ENCODE data around the gene CDIPT.
"Not testable (repeated sequence)": the region's sequence is repeated elsewhere in the genome, so short reads cannot be mapped to it uniquely, and the experiment has no call there.

Gene CDIPT

DNA sequence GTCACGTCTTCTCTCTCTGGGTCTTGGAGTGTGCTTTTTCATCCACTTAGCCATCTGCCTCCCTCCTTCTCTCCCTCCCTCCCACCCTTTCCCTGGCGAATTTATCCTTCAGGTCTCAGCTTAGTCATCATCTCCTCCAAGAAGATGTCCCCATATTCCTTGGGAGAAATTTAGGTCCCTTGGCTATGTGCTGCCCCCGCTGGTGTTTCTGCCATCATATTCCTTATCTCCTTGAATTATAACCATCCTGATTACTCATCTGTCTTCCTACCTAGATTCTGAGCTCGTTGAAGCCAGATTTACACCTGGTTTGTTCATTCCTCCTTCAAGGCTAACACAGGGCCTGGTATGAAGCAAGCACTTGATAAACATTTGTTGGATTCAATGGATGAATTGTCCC lies 31.3 kb upstream of the CDIPT start:
- no peak for DNase-seq

DNA sequence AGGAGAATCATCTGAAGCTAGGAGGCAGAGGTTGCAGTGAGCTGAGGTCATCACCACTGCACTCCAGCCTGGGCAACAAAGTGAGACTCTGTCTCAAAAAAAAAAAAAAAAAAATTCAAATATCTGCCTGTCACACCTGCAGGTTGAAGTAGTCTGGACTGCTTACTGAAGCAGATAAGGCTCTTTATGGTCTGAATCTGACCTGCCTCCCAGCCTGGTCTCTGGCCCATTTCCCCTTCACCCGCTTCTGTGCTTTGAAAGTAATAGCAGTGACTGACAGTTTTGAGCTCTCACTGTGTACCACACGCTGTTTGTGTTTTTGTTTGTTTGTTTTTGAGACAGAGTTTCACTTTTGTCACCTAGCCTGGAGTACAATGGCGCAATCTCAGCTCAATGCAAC lies 30.5 kb upstream of the CDIPT start:
- no peak for DNase-seq

DNA sequence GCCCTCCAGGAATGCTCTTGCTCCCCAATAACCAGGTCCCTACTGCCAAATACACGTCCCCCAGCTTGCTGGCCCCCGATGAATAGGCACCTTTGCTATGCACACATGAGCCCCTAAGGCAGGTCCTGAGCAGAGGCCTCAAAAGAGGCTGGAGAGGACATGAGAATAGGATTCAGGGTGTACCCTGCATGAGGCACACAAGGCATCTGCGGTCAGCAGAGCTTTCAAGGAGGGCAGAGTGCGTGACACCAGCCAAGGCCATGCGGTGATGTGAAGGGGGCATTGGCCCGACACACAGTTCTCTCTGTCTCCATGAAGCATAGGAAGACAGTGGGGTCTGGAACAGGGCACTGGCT lies 29.4 kb upstream of the CDIPT start:
- DNase-seq, result no peak

DNA sequence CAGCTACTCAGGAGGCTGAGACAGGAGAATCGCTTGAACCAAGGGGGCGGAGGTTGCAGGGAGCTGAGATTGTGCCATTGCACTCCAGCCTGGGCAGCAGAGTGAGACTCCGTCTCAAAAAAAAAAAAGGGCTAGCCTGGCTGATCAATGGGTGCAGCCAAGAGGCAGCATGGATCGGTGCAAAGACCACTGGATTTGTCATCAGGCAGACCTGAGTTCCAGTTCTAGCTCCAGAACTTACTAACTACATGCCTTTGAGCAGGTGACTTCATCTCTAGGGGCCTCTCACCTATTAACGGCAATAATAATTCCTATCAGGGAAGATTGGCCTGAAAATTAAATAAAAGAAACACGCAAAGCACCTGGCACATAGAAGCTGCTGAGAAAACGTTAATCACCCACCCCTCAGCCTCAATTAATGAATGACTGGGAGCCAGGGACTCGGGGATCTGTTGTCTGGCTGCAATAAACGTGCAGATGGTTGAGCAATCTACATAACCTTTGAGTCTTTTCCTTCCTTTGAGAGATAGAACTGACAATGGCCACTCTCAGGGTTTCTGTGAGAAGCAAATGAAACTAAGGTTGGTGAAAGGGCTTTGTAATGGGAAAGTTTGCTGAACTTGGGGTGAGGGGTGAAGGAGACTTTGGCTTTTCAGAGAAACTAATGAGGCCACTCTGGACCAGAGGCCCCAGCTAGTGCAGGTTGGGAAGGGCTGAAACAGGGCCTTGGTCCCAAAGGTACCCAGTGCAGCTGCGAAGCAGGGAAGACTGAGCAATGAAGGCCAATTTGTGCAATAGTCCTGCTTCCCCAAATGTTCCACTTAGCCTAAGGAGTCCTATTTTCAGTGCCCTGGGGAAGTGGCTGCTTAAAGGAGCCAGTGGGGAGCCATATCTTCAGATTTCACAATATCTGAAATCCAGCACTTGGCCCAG lies 28.8 kb upstream of the CDIPT start:
- DNase-seq, result no peak

DNA sequence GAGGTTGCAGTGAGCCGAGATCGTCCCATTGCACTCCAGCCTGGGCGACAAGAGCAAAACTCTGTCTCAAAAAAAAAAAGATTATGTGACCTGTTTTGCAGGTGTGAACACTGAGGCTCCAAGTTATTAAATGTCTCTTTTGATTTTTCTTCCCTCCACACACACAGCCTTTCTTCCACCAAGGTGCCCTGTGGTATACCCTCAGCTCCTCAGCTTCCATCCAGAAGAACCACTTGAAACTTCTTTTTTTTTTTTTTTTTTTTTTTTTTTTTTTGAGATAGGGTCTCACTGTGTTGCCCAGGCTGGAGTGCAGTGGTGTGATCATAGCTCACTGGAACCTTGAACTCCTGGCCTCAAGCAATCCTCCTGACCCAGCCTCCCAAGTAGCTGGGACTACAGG lies 26.3 kb upstream of the CDIPT start:
- not testable (repeated sequence) for DNase-seq

DNA sequence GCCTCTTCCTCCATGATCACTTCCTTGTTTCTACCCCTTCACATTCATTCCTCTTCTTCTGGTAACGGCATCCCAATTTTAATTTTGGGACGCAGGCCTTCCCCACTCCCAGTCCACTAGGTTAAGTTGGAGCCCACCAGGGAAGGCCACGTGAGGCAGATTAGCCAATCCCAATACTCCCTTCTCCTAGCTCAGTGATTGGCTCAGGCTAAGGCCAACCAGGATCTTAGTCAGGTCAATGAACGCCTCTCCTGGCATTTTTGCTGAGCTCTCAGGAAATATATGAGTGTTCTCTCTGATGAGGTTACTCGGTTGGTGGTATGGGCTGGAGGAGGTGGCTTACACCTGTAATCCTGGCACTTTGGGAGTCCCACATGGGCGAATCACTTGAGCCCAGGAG lies 21.0 kb upstream of the CDIPT start:
- no peak for DNase-seq

DNA sequence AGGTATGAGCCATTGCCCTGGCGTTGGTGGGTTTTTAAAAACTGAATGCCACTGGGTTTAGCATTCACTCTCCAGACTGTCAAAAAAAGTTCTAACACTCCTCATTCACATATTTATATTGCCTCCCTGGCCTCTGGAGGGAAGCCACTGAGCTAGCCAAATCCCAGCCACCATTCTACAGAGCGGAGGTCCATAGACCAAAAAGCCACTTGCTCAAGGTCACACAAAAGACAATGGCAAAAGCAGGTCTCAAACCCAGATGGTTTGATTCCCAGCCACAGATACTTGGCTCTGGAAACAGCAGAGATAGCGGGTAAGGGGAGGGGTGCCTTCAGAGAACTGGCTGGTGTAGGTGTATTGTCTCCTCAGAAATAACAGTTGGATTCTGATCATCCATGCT lies 18.0 kb upstream of the CDIPT start:
- DNase-seq, result no peak

DNA sequence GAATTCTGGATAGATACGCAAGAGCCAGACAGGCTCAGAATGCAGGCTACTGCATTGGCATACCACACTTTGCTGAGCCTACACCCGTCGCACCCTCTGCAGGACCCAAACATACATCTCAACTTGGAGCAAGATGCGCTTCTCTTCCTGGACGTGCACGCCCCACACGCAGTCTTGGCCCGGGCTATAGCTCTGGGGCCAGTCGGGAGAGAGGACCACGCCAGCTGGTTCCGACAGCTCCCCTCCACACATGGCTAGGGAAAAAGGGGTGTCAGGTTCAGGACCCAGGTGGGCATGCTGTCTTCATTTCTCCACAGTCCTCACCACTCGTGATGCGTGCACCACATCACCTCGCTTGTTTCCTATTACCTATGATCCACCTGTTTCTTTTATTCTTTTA lies 15.1 kb upstream of the CDIPT start:
- no peak for DNase-seq

DNA sequence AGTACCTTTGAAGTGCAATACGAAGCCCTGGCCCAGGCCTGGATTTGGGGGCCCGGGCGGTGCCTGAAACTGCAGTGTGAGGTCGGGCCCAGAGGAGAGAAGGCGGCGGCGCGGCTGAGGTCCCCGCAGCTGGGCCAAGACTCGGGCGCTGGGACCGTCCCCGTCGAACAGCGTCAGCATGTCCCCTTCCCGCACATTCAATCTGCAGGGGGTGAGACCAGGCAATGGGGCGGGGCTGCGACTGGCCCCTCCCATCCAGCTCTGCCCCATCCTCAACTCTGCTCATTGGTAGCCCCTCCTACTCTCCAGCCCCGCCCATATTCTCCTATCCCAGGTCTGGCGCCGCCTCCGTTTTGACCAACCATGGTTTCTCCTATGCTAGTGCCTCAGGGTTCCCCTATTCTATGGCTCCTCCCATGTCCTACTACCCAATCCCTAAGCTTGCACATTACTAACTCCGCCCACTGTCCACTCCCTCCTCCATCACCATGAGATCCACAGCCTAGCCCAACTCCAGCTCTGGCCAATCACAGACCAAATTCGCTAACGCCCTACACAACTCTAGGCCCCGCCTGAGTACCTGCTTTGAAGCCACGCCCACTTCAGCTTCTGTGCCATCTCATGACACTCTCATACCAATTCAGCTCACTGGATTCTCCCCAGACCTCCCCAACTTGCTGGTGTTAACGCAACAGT lies 14.4 kb upstream of the CDIPT start:
- peak; percentile 31 to 33 for DNase-seq

DNA sequence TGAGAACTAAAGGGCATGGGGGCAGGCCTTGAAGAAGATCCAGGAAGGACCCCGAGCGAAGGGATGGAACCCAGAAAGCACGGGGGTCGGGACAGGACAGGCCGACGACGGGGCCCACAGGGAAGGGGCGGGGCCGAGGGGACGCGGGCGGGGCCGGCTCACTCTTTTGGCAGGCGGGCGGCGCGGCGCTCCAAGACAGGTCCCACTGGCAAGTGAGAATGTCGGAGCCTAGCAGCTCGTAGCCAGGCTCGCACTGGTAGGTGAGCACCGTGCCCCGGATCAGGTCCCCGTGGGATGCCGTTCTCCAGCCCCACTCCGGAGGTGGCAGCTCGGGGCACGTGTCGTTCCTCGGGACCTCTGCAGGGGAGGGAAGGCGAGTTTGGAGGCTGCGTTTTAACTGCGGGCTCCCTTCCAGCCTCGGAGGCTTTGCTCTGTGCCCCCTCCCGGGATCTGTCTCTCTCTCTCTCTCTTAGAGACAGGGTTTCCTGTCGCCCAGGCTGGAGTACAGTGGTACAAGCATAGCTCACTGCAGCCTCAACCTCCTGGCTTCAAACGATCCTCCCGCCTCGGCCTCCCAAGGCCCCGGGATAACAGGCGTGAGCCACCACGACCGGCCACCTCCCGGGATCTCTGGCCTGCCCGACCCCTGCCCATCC lies 13.7 kb upstream of the CDIPT start:
- DNase-seq, result peak; percentile 17 to 31

DNA sequence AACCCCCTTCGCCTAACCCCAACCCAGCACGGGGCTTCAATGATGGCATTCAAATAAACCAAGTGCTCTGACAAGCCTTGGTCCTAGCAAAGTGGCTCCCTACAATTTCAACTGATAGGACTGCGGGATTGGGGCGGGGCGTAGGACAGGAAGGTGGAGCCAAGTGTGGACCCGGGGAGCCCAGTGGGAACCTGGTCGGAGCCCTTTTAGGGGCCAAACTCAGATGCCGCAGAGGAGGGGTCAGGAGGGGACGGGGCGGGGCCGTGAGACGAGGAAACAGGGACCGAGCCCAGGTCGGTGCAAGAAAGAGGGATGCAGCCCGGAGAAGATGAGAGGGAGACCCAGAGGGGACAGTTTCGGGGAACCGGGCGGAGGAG lies 13.2 kb upstream of the CDIPT start:
- no peak for DNase-seq

DNA sequence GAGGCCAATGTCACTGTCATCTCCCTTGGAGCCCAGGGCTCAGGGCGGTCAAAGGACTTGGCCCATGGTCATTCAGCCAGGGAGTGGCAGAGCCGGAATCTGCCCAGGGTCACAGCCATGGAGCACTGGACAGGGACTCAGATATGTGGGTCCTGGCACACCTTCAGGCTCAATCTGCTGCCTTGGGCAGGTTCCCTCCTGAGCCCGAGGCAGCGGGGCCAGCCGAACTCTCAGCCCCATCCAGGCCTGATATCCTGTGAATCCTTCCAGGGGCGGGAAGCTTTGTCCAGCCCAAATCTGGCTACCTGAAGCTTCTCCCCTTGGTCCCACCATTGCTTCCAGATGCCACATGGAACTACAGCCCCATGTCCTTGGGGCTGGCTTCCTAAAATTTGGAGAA lies 12.2 kb upstream of the CDIPT start:
- DNase-seq, result no peak

DNA sequence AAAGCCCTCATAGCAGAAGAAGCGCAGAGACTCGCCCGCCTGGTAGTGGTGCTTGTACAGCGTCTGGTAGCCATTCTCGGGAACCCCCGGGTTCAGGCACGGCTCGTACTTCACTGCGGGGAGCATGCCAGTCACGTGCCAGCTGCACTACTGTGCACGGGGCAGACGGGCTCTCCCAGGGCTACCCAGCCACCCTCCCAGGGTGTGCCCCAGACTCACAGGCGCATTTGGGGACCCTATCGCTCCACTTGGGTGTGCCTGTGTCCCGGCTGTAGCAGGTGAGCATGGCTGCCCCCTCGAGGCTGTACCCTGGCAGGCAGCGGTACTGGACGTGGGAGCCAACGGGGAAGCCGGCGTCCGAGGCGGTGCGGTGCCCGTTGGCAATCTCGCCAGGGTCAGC lies 10.3 kb upstream of the CDIPT start:
- DNase-seq, result no peak

DNA sequence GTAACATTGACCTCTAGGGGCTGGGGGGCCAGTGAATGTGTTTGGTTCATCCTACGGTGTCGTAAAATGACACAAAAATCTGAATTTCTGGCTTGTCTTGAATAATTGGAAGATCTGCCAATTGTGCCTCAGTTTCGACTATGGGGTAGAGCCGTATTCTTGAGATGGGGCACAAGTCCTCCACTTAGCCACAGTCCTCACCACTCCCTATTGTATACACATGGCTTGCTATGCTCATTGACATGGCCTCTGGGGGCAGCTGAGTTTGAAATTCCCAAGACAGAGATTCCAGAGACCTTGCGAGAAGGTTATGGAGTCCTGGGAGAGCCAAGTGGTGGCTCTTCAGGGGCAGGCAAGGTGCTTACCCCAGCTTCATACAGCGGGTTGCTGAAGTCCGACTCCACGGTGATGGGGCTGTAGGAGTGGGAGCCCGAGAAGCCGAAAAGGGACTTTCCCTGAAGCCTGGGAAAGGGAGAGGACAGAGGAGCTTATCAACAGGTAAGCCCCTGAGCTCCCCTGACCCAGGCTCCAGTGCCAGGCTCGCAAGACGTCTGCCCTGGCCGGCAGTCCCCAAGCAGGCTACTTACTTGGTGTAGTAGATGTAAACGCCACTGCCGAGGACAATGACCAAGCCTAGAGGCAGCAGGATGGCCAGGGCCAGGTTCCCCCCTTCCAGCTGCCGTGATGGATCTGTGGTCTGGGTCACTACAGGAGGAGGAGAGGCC lies 9.0 kb upstream of the CDIPT start:
- DNase-seq, result no peak

DNA sequence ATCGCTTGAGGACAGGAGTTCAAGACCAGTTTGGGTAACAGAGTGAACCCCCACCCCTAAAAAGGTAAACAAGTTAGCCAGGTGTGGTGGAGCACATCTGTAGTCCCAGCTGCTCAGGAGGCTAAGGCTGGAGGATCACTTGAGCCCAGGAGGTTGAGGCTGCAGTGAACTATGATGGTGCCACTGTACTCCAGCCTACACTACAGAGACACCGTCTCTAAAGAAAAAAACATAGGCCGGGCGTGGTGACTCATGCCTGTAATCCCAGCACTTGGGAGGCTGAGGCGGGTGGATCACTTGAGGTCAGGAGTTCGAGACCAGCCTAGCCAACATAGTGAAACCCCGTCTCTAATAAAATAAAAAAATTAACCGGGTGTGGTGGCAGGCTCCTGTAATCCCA lies 6.0 kb upstream of the CDIPT start:
- not testable (repeated sequence) for DNase-seq

DNA sequence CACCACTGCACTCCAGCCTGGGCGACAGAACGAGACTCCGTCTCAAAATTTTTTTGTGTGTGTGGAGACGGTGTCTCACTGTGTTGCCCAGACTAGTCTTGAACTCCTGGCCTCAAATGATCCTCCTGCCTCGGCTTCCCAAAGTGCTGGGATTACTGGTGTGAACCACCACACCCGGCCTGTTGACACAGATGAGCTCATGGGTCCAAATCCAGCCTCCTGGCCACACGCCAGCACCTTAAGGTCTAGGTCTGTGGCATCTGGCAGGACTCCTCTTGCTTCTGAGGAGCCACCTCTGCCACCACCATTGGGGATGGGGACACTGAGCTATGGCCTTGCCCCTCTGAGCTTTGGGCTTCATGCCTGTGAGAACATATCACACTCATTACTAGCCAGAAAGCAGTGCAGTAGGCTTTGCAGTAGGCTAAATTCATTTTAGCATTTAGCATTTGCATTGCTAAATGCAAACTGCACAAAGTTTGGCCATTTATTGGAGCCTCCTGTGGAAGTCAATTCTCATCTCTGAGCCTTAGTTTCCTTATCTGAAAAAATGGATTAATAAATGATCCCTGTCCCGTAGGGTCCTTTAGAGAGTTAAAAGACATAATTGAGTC lies 5.5 kb upstream of the CDIPT start:
- DNase-seq, result no peak

DNA sequence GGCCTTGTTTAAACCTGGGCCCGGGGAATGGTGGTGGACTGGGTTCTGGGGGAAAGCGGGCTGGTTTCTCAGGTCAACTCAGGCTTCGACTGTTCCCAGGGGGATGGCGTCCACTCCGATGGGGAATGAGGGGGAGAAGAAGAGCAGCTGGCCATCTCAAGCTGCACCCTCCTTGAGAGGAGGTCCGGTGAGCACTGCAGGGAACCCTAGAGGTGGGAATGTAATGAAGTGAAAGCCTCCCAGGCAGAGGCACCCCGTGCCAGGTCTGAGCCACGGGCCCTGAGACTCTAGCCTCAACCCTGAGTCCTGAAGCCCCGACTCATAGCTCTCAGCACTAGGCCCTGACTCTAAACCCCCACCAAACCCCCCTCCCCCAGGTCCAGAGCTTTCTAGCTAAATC lies 1.2 kb upstream of the CDIPT start:
- DNase-seq, result no peak

DNA sequence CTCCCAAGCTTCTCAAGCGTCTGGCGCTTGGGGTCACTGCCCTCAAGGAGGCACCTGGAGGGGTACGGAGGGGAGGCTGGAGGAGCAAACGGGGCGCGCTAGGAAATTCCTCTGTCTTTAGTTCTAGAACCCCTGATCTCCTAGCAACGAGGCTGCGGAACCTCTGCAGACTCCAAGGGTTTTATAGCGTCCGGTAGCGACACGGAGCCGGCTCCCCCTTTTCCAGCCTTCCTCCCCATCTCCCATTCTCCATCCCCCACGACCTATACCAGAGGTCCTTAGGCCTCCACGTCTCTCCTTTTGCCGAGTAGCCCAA lies 601 bp upstream of the CDIPT start:
- DNase-seq, result no peak

DNA sequence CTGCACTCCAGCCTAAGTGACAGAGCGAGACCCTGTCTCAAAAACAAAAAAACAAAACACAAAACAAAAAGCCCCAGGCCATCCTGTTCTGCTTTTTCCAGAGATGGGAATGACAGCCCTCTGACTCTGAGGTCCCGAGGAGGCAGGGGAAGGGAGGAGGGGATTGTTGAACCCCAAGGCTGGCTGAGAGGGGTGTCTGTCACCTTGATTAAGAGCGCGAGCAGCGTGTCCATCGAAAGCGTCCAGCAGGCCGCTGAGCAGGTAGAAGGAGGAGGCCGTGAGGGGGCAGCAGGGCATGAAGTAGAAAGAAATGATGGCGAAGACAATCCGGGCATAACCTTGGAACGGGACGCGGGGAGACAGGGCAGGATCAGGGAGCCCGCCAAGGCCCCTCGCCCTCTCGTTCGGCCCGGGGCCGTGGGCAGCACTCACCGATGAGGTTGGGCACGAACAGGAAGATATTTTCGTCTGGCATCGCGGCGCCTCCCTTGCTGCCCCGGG lies 593 bp downstream of the CDIPT start:
- no peak for DNase-seq

DNA sequence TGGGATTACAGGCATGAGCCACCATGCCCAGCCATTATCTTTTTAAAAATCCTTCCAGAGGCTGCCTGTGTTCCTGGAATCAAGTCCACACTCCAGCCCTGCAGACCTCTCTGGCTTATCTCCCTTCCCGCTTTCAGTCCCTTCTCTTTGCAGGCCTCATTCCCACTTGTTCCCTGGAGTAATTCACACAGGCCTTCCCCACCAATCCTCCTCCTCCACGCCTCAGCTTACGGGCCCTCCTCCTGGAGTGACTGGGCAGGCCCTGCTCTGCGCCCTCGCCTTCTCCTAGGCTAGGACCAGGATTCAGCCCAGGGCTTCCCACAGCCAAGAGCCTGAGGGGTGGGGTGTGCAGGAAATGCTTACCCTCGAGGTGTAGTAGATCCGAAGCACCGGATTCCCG lies 2.8 kb downstream of the CDIPT start:
- DNase-seq, result no peak

DNA sequence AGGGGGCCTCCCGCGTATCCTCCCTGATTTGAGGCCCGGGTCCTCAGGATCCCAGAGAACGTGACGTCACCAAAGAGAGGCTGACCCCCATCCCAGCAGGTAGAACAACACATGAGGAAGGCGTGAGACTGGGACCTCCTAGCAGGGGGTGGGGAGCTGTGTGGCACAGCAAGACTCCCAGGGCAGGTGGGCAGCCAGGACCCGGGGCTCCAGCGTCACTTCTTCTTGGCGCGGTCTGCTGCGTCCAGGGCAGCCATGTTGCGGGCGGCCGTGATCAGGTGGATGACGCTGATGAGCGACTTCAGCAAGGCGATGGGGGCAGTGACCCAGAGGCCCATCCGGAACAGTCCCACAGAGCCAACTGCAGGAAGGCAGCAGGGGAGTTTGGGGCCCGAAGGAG lies 4.1 kb downstream of the CDIPT start:
- no peak for DNase-seq

DNA sequence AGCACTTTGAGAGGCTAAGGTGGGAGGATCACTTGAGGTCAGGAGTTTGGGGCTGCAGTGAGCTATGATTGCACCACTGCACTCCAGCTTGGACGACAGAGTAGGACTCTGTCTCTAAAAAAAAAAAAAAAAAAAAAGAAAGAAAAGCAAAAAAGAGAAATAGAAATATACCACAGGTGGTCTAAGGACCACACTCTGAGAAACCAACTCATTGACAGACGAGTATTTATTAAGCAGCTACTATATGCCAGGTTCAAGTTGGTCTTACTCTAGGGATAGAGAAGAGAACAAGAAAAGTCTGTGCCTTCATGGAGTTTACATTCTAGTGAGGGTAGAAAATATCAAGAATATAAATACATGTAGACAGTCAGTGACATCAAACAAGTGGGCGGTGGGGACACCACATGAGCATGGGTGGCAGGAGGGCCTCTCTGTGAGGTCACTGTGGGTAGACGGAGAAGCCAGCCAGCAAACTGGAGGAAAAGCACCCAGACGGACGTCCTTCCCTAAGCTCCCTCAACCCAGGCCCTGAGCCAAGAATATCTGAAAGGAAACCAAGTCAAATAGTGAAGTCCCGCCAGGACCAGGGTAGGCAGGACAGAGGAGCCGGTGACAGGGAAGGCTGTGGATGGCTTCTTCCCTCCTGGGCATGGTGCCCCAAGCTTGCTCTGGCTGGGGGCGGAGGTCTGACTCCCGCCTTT lies 4.7 kb downstream of the CDIPT start:
- no peak for DNase-seq

All from activated CD4-positive, alpha-beta T cell treated with anti-CD3 and anti-CD28 coated beads, Interleukin-2, amount 50 U/mL, for 4 hours (primary cell).